AG04450 (cell line): Measurements from ENCODE around the gene DENND2A. TPM values are rescaled to one million over a fixed set of nuclear protein-coding genes. Genes with fewer than 3 reads are reported as not detected.
"Not testable (repeated sequence)": the region's sequence is repeated elsewhere in the genome, so short reads cannot be mapped to it uniquely, and the experiment has no call there.

Experiments used
- CTCF ChIA-PET: fragments of 300-600, 350-600 bp; formaldehyde crosslinking; extraction: SDS; loops from one replicate; lab custom pipeline; 2022; ENCODE audit warnings: antibody characterized with exemption, inconsistent platforms; lab: Charles Lee
- POLR2A ChIA-PET: fragments of 350-600 bp; formaldehyde crosslinking; extraction: SDS; loops from one replicate; lab custom pipeline; 2021; ENCODE audit warnings: antibody characterized with exemption, inconsistent platforms; lab: Yijun Ruan, JAX
- DNase-seq: peaks from one replicate; pipeline ENCODE4 v3.0.0-alpha.2; 2011; ENCODE audit warnings: low read depth, low spot score
- H3K27ac ChIP-seq: one replicate; pipeline ENCODE4 v1.5.1; 2012; ENCODE audit warnings: low read depth, low read length, control low read depth
- H3K27me3 ChIP-seq: one replicate; pipeline ENCODE4 v1.6.0; 2012; ENCODE audit warnings: low read length; ENCODE audit not compliant: control insufficient read depth, insufficient read depth
- H3K4me3 ChIP-seq: 2 replicates; pipeline ENCODE4 v1.5.1; 2011; ENCODE audit warnings: mild to moderate bottlenecking, low read depth, low read length, control low read depth
- H3K9me3 ChIP-seq: 2 replicates; pipeline ENCODE4 v1.5.1; 2012; ENCODE audit warnings: low read length; ENCODE audit not compliant: control insufficient read depth, insufficient read depth
- CTCF ChIP-seq: IDR thresholded peaks from 2 replicates; pipeline ENCODE4 v1.5.1; 2011; ENCODE audit warnings: low read depth, low read length, control low read depth, inconsistent platforms
- polyA plus RNA-seq: library from polyadenylated mRNA; depleted of rRNA; stranded (reverse); fragments of >200 nt; gene quantifications from 2 replicates; pipeline ENCODE4 v1.2.3, GENCODE V29; 2011

DENND2A gene
- polyA plus RNA-seq, 1 experiment, result 40.8 TPM

- ChIA-PET CTCF (interaction anchor here (0.6 to 3.3 kb wide), 15 partner anchors 14 to 157 kb away, joined by 3 to 44 read pairs (median 4); partner anchors contain the start of gene DENND2A), POLR2A (interaction anchor here (0.7 to 1.2 kb wide), 3 partner anchors 21 to 119 kb away, joined by 3 to 4 read pairs (median 3); no protein-coding TSS in a partner anchor)
- H3K9me3 ChIP-seq, result no peaks in the 10 kb centered on the region
- H3K27ac ChIP-seq, result no peak overlapping the region
- TF ChIP-seq CTCF, result peak; percentile 89
- peak; percentile 72 for DNase-seq
- H3K27me3 ChIP-seq, result no peaks in the 10 kb centered on the region
- no peak overlapping the region for H3K4me3 ChIP-seq
Measured at GRCh38 chr7:140517546-140518369, 122.9 kb downstream of the DENND2A start.

DNA sequence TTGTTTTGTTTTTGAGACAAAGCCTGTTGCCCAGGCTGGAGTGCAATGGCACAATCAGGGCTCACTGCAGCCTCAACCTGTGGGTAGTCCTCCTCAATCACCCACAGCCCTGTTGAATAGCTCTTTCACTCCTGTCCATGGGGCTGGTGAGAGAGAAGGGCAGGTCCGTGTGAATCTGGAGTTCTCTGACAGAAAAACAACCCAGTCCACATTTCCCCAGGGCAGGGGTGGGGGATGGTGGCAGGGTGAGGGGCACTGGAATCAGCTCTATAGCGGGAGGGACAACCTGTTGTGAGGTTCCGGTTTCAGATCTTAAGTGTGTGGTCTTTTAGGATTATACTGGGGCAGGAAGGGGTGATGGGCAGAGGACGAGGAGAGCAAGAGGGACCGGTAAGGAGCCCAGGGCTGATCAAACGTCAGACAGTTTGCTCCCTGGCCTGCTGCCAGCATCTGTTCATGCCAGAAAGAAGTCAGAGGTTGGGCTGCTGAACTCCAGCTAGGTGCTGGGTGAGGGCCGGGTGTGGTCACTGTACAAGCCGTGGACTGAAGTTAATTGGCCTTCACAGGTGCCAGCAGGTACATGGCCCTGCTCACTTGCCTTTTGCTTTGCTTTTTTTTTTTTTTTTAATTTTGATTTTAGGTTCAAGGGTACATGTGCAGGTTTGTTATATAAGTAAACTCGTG lies 128.2 kb downstream of the DENND2A start:
- Histone ChIP-seq H3K9me3 (no peaks in the 10 kb centered on the region), H3K27me3 (no peaks in the 10 kb centered on the region), H3K27ac (no peak overlapping the region), H3K4me3 (no peak overlapping the region)
- CTCF ChIA-PET, result no interaction called here
- no peak for TF ChIP-seq CTCF
- POLR2A ChIA-PET, result no interaction called here
- DNase-seq, result no peak

DNA sequence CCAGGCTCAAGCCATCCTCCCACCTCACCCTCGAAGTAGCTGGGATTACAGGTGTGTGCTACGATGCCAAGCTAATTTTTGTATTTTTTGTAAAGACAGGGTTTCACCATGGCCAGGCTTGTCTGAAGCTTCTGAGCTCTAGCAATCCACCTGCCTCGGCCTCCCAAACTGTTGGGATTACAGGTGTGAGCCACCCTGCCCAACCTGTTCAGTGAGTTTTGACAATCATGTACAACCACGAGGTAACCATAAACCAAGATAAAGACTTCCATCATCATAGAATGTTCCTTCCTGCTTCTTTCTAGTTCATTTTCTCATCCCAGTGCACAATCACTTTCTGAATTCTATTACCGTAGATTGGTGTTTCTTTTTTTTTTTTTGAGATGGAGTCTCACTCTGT lies 130.8 kb downstream of the DENND2A start:
- ChIA-PET CTCF (no interaction called here), POLR2A (no interaction called here)
- Histone ChIP-seq H3K9me3 (no peaks in the 10 kb centered on the region), H3K4me3 (no peak overlapping the region), H3K27ac (no peak overlapping the region), H3K27me3 (no peaks in the 10 kb centered on the region)
- TF ChIP-seq CTCF, result no peak
- no peak for DNase-seq

DNA sequence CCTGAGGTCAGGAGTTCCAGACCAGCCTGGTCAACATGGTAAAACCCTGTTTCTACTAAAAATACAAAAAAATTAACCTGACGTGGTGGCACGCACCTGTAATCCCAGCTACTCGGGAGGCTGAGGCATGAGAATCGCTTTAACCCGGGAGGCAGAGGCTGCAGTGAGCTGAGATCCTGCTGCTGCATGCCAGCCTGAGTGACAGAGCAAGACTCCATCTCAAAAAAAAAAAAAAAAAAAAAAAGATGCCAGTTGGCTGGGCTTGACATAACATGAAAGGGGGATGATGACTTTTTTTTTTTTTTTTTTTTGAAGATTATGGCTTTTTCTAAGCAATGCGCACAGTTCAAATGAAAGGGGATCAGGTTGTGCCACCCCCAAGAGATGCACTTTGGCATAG lies 133.1 kb downstream of the DENND2A start:
- POLR2A ChIA-PET, result interaction anchor here (1.2 kb wide), 1 partner anchor 35 kb away, joined by 5 read pairs; no protein-coding TSS in a partner anchor
- H3K9me3 ChIP-seq, H3K27me3 ChIP-seq, H3K4me3 ChIP-seq, H3K27ac ChIP-seq, DNase-seq: not testable (repeated sequence)
- CTCF ChIA-PET, result interaction anchor here (1.3 kb wide), 1 partner anchor 9 kb away, joined by 5 read pairs; no protein-coding TSS in a partner anchor

DNA sequence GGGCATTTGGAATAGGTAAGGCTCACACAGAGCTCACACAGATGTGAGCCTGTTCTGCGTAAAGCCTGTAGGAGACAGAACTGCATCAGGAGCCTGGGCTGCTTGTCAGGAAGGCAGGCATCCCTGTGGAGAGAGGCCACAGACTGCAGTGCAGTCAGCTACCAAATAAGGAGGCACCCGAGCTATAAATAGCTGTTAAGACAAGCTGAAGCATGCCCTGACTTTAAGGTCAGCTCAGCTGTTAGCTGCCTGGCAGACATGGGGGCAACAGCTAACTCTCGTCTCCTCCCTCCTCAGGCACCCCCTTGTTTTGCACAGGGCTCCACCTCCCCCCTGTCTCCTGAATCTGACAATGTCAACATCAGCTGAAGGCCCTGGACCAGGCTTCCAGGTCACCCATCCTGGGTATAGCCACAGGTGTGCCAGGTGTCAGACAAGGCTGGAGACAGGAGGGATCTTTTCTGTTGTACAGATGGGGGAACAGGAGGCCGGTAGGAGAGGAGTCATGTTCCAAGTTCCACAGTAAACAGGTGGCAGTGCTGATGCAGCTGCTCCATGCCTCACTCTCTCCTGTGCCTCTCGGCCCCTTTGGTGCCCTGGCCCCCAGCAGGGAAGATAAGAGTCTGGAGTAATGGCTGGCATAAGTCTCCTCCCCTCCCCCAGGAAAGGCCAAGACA lies 133.7 kb downstream of the DENND2A start:
- Histone ChIP-seq H3K9me3 (no peaks in the 10 kb centered on the region), H3K27ac (peak overlapping the region; percentile 21), H3K27me3 (no peaks in the 10 kb centered on the region), H3K4me3 (no peak overlapping the region)
- peak; percentile 47 for TF ChIP-seq CTCF
- POLR2A ChIA-PET, result interaction anchor here (0.6 to 1.2 kb wide), 2 partner anchors 35 to 57 kb away, joined by 4 to 5 read pairs; no protein-coding TSS in a partner anchor
- peak; percentile 74 for DNase-seq
- CTCF ChIA-PET, result interaction anchor here (1.0 to 1.5 kb wide), 3 partner anchors 10 to 146 kb away, joined by 3 to 5 read pairs (median 5); no protein-coding TSS in a partner anchor
